GM18526 (cell line): Measurements from ENCODE around the gene PRDM15.

Source experiments
- POLR2A ChIP-seq: IDR thresholded peaks from 3 replicates; pipeline ENCODE4 v1.6.1; 2011; ENCODE audit not compliant: insufficient read length; ENCODE audit errors: extremely low read depth

Gene PRDM15

DNA sequence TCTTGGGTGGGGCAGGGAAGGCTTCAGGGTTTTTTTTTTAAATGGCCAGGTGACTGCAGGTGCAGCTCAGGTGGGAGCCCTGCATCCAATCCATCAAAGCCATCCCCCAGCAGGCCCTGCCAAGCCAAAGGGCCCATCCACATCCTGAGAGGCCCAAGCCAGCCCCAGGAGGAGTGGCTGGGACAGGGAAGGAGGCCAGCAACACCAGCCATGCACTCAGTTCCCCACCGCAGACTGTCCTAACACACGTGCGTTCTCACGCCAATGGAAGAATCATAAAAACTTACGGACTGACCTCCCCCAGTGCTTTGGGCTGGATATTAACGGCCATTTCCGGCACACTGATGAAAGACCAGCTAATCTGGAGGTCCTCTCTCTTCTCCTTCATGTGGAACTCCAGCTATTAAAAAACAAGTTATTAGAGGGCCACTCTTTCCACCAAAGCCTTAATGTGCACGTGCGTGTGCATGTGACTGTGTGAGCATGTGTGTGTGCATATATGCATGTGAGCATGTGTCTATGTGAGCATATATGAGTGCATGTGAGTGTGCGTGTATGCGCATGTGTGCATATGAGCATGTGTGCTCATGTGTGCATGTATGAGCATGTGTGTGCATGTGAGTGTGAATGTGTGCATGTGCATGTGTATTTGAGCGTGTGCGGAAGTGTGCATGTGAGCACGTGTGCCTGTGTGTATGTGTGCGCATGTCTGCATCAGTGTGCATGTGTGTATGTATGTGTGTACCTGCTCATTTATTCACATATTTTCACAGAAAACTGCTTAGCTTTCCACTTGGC is 39.6 kb upstream of the PRDM15 start:
- no peak for TF ChIP-seq POLR2A

DNA sequence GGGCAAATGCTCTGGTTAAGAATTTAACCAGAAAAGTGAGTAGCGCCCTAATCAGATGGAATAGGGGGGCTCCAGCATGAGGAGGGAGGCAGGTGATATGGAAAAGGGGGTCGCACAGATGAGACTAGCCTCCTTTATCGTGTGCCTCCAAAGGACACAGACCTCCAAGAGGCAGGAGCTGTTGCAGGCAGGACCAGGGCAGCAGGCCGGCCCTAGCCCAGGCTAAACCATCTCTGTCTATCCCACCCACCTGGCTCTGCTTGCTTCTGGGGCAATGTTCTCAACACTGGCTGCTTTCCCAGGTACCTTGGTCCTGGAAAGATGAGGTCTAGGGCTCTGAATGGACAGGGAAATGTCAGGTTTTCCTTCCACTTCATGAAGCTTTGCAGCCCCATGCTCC is 38.4 kb upstream of the PRDM15 start:
- TF ChIP-seq POLR2A, result no peak

DNA sequence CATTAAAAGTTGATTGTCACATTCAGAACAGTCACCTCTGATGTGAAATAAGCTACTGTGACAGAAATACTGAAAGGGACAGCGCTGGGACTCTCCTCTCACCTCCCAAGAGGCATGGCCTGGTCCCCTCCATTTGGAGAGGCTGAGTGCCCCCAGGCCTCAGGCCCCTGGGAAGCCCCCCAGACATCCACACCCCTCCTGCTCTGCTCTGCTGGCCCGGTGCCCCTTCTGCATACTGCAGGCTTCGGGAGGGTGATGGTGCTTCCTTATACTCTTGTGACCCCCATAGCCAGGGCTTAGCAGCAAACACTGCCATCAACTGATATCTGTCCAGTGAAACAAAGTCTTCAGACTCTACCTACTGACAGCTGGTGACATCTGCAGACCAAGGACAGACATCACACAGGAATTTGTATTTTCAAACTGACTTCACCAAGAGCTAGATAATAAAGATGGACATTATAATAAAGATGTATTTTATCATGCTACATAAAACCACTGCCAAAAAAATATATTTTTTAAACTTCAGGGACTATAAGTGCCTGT is 37.8 kb upstream of the PRDM15 start:
- TF ChIP-seq POLR2A, result no peak

DNA sequence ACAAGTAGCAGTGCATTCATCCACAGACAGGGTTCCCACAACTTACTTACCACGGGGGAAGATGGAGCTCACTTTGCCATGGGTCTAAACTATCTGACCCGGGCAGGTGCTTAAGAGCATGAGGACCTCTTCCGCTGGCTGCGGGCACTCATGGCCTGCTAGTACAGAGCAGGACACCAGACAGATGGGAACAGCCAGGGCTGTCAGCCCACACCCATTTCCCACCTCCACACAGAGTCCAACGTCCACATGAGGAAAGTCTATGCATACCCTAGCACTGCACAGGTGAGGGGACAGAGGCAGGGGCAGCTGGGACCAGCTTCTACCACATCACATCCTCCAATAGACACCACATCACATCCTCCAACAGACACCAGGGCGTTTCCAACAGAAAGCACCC is 35.8 kb upstream of the PRDM15 start:
- TF ChIP-seq POLR2A, result no peak

DNA sequence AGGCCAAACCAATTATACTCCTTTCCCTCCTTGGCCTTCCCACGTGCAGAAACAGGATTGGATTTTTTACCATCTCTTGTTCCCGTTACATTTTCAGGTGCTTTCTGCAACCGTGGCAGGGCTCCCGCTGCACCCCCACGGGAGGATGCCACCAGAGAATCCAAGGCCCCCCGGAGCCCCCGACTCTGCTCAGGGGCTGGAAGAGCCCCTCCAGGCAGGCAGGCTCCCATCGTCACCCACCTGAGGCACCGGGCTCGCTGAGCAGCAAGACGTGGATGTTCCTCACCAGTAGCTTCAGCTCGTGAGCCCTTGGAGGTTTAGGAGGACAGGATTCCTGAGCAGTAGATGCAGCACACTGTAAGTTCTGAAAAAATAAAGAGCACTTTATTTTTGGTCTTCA is 35.2 kb upstream of the PRDM15 start:
- no peak for TF ChIP-seq POLR2A

DNA sequence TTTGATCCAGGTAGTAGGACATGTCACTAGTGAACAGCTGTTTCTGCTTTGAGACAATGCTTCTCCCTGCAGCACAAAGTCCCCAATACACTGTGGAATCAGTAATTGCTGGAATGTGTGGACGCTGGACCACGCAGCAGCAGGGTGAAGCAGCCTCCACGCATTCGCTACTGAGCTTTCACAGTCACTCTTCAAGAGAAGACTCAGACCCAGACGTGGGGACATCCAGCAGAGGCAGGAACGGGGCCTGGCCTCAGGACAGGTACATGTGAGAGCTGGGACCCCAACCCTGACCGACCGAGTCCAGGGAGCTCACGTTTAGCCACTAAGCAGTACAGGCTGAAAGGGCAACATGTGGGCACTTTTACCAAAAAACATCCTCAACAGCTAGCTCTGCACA is 34.1 kb upstream of the PRDM15 start:
- TF ChIP-seq POLR2A, result no peak

DNA sequence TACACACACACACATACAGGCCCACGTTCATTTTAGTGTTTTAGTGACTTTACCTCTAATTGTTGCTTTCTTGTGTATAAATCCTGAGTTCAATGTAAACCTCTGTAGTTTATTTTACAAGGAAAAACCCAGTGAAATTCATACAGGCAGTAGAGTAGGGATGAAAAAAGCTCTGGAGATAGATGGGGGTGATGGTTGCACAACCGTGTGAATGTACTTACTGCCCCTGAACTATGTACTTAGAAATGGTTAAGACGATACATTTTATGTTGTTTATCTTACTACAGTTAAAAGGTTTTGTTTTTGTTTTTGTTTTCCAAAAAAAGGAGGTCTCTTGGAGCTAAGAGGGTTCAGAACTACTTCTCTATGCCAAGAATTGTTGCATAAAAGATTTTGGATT is 29.7 kb upstream of the PRDM15 start:
- no peak for TF ChIP-seq POLR2A

DNA sequence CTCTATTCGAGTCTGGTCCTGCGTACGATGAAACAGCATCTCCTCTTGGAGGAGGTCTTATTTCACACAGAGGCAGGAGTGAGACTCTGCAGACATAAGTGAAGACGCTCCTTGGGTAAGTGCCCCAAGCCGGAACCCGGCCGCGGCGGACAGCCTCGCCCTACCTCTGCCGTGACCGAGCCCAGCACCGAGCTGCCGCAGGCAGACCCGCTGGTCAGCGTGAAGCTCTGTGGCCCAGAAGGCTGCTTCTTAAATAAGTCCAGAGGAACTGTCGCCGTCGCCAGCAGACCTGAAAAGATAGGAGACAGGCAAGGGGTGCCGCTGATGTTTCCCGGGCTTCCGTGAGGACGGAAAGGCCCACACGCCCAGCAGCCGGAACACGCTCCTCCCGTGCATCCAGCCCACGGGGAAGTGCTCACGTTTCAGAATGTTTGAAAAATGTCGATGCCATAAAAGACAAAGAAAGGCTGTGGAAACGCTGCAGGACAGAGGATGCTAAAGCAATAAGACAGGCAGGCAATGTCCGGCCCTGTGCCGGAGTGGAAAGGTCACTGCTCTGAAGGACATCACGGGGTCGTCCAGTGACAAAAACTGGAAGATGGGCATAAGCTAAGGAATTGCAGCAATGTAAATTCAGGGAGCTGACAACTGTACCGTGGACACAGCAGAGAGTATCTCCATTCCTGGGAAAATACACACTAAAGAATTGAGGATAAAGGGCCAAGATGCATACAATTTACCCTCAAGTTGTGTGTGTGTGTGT is 28.5 kb upstream of the PRDM15 start:
- TF ChIP-seq POLR2A, result no peak

DNA sequence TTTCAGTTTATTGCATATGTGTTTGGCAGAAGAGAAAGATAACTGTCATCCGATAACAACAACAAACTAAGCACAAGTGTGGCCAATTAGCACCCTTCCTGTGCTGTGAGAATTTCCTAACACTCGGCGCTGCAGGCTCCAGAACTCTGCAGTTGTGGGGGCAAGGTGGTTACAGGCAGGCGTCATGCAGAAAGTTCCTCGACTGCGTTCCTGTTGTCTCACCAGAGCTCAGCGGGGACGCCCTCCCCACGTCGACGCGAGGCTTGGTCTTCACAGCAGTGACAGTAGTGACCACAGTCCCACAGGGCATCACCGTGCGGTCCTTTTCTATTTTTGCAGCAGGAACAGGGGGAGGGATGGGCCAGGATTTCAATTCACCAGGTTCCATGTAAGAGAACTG is 27.6 kb upstream of the PRDM15 start:
- no peak for TF ChIP-seq POLR2A

DNA sequence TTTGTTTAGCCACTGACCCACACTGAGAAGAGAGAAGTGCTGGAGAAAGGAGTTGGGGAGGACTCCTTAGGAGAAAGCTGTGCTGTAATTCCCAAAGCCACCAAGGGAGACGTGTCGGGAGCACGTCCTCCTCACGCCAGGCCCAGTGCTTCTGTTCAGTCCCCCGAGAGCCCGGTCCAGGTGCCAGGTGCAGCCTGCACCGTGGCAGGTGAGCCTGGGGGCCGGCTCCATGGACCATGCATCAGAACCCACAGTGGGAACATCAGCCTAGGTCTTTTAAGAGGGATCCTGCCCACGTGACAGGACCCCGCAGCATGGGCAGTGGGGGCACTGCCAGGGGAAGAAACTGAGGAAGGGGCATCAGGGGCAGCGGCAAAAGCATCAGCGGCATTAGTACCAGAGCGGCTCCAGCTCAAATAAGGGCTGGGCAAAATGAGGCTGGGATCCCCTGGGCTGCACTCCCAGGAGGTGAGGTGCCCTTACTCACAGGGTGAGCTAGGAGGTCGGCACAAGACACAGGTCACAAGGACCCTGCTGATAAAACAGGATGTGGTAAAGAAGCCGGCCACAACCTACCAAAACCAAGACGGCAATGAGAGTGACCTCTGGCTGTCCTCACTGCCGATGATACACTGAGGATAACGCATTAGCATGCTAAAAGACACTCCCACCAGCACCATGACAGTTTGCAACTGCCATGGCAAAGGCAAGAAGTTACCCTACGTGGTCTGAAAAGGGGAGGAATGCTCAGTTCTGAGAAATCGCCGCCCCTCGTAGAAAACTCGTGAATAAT is 24.6 kb upstream of the PRDM15 start:
- no peak for TF ChIP-seq POLR2A

DNA sequence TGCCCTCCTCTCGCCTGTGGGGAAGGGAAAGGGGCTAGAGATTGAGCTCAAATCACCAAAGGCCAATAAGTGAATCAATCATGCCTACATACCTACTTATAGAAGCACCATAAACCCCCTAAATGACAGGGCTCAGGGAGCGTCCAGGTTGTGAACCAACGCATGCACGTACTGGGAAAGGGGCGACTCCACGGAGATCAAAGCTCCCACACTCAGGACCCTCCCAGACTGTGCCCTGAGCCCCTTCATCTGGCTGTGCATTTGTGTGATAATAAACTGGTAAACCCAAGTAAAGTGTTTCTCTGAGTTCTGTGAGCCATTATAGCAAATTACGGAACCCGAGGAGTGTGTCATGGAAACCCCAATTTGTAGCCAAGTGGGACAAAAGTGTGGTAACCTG is 23.8 kb upstream of the PRDM15 start:
- TF ChIP-seq POLR2A, result no peak

DNA sequence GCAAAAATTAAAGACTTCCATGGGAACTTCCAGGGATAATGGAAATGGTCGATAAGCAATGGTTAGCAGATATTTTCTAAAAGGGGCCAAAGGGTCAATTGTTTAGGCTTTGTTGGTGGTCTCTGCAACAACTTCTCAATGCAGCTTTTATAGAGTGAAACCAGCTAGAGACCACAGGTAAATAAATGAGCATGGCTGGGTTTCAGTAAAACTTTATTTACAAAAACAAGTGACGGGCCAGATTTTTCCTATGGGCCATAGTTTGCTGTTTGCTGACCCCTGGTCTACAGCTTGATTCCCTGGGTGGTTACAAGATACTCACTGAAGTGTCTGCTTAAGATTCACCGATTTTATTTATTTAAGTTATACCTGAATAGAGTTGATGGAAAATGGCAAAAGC is 22.6 kb upstream of the PRDM15 start:
- no peak for TF ChIP-seq POLR2A

DNA sequence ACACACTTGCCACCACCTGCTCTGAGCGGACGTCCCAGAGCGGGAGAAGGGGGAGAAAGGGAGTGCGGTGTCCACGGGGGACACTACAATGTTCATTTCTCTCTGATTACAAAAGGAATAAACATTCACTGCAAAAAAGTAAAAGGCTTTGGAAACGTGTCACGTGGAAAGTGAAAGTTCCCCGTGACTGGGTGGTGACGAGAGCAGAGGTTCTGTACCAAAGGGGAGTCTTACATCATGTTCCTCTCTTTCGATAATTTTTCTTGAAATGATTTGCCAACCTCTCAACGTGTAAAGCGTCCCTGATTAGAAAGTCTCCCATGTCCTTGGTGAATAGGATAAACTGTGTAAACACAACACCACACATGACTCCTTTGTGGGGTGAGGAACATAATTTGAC is 22.0 kb upstream of the PRDM15 start:
- TF ChIP-seq POLR2A, result no peak

DNA sequence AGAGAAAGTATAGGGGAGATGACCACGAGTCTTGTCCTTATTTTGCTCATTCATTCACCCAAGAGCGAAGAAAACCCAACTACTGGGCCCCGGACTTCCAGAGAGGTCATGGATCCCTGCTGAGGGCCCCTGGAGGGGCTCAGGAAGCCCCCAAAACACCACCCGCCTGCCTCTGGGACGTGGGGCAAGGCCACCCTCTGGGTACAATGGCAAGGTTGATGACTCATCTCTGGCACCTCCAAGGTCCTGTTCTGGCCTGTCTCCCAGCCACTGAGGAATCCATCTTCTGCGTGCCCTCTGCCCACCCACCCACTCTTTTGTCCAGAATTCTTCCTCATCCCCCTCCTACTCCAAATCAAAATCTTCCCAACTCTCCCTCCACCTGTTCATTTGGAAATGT is 21.3 kb upstream of the PRDM15 start:
- TF ChIP-seq POLR2A, result no peak

DNA sequence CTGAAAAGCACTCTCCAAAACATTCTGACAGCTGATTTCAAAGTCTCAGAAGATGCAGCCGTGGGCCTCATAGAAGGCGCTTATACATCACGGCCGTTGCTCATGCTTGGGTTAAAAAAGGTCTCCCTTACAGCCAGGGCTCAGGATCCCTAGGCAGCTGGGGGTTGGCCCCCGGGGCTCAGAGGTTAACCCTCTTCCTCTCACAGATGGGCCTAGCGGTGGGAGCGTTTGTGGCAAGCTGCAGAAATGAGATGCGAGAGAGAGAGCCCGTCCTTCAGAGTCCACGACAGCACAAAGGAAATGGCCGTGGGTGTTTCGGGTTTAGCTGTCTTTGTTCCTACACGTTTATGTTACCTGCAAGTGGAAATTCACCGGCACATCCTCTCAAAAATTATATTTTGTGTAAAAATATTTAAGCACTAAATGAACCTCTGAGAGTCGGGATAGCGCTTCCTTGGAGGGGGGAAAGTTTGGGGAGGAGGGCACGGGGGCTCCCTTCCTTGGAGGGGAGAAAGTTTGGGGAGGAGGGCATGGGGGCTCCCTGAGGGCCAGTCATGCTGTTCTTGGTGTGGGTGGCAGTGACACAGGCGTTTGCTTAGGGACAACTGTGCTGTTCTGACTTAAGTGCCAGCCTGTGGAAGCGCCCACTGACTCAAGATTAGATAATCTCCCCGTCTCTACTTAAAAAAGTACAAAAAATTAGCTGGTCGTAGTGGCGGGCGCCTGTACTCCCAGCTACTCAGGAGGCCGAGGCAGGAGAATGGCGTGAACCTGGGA is 20.5 kb upstream of the PRDM15 start:
- TF ChIP-seq POLR2A, result no peak
